Sigmoid colon (tissue), 4 donors: ENCODE results near the gene LAMA3.

ENCODE experiments used
- CTCF ChIP-seq, 4 experiments: fragments of 450-650 bp in 3 of 4; fragments of 200-600 bp in 1 of 4; IDR thresholded peaks; one replicate each; pipeline ENCODE4 v1.5.1; 2016 to 2019; ENCODE audit warnings: antibody characterized with exemption in 4 of 4, mild to moderate bottlenecking in 3 of 4, moderate library complexity in 2 of 4
- EP300 ChIP-seq, 4 donors: sonication (generic); formaldehyde crosslinking; IDR thresholded peaks; one replicate each; pipeline ENCODE4 v1.6.1; 2017; ENCODE audit warnings: antibody characterized with exemption in 4 of 4
- POLR2A ChIP-seq, 2 donors: fragments of 450-650 bp; IDR thresholded peaks; one replicate each; pipeline ENCODE4 v1.6.1; 2016; ENCODE audit warnings: antibody characterized with exemption in 2 of 2, mild to moderate bottlenecking in 2 of 2, moderate library complexity in 2 of 2
- POLR2AphosphoS5 ChIP-seq, 4 donors: sonication (generic); formaldehyde crosslinking; IDR thresholded peaks; one replicate each; pipeline ENCODE4 v1.6.1; 2017; ENCODE audit warnings: antibody characterized with exemption in 4 of 4

DNA sequence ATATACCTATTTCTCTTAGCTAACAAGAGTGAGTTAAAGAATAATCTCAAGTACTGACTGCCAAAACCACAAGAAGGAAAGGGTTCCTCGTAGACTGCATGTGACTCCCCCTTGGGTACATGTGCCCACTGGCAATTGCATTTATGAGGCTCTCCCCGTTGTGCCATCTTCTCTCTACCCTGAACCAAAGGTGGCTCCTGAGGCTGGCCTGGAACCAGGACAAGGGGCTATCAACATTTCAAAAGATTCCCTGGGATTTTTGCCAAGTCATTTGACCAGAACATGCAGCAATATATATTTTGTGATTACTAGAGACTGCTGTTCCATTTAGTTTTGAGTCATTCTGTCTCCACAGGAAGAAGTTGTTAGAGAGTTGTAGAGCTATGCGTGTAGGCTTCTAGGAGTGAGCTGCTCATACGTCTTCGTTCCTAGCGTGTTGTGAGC lies 45.8 kb downstream of the LAMA3 start:
- TF ChIP-seq CTCF (IDR thresholded peaks at IDR 0.05) (no peak), POLR2AphosphoS5 (IDR thresholded peaks at IDR 0.05) (no peak), POLR2A (IDR thresholded peaks at IDR 0.05) (no peak), EP300 (IDR thresholded peaks at IDR 0.05) (no peak)
